ENCODE data around the gene PIP5K1B. TPM values are rescaled to one million over a fixed set of nuclear protein-coding genes. Genes with fewer than 3 reads are reported as not detected.

PIP5K1B gene
- total RNA-seq, 4 donors from 2014 or later, result 0.63 to 1.6 (median 0.98) TPM

- no peak for TF ChIP-seq POLR2A (IDR thresholded peaks at IDR 0.05)
- TF ChIP-seq CTCF (IDR thresholded peaks at IDR 0.05), result no peak
- no peaks in the 10 kb centered on the region for H3K27me3 ChIP-seq
- H3K36me3 ChIP-seq, result no peaks in the 10 kb centered on the region
- no peak for DNase-seq
- WGBS, 2 donors, result 89 to 90% methylated on average over 8 of the region's 8 CpGs
- H3K4me3 ChIP-seq (replicated peaks in 1 of 3), result no peak overlapping the region
- H3K4me1 ChIP-seq, result peaks cover 9 to 10% of the 10 kb centered on the region in 2 donors
- no peak overlapping the region for H3K27ac ChIP-seq
- intact Hi-C loops (cut with DNase I), result no loop called here
- H3K9me3 ChIP-seq, result no peaks in the 10 kb centered on the region
Measured at GRCh38 chr9:68709291-68710110, 4.5 kb downstream of the PIP5K1B start.

GRCh38 chr9:68710111-68710471 is 5.1 kb downstream of the PIP5K1B start:
- Histone ChIP-seq H3K36me3 (no peaks in the 10 kb centered on the region), H3K27ac (no peak overlapping the region), H3K4me1 (peaks cover 5 to 7% of the 10 kb centered on the region in 2 donors), H3K9me3 (no peaks in the 10 kb centered on the region), H3K4me3 (replicated peaks in 1 of 3) (no peak overlapping the region), H3K27me3 (no peaks in the 10 kb centered on the region)
- intact Hi-C loops (cut with DNase I), result no loop called here
- no peak for TF ChIP-seq CTCF (IDR thresholded peaks at IDR 0.05)
- WGBS, 2 donors, result 90 to 94% methylated on average over 1 of the region's 1 CpG
- no peak for DNase-seq

- 59 to 60% methylated on average over 2 of the region's 2 CpGs for WGBS, 2 donors
- Histone ChIP-seq H3K27ac (no peak overlapping the region), H3K27me3 (no peaks in the 10 kb centered on the region), H3K9me3 (no peaks in the 10 kb centered on the region), H3K4me1 (peaks cover 0 to under 1% of the 10 kb centered on the region in 2 donors), H3K4me3 (replicated peaks in 1 of 3) (no peak overlapping the region), H3K36me3 (no peaks in the 10 kb centered on the region)
- intact Hi-C loops (cut with DNase I), result no loop called here
- DNase-seq, result no peak
- TF ChIP-seq POLR2A (IDR thresholded peaks at IDR 0.05) (no peak), CTCF (IDR thresholded peaks at IDR 0.05) (no peak)
Measured at GRCh38 chr9:68711281-68711680, 6.2 kb downstream of the PIP5K1B start.

- Histone ChIP-seq H3K4me1 (no peaks in the 10 kb centered on the region), H3K4me3 (replicated peaks in 1 of 3) (no peak overlapping the region), H3K36me3 (no peaks in the 10 kb centered on the region), H3K9me3 (no peaks in the 10 kb centered on the region), H3K27me3 (no peaks in the 10 kb centered on the region), H3K27ac (no peak overlapping the region)
- WGBS, 2 donors, result 87 to 88% methylated on average over 5 of the region's 5 CpGs
- DNase-seq, result no peak
- no peak for TF ChIP-seq POLR2A (IDR thresholded peaks at IDR 0.05)
- intact Hi-C loops (cut with DNase I), result no loop called here
Measured at GRCh38 chr9:68711932-68712331, 6.9 kb downstream of the PIP5K1B start.

GRCh38 chr9:68714416-68715180 is 9.6 kb downstream of the PIP5K1B start:
- TF ChIP-seq POLR2A (IDR thresholded peaks at IDR 0.05), result no peak
- no peak for TF ChIP-seq CTCF (IDR thresholded peaks at IDR 0.05)

More at GRCh38 chr9:68714416-68715180, 9.6 kb downstream of the PIP5K1B start:
- Histone ChIP-seq H3K4me1 (no peaks in the 10 kb centered on the region), H3K27ac (no peak overlapping the region), H3K9me3 (no peaks in the 10 kb centered on the region), H3K4me3 (replicated peaks in 1 of 3) (no peak overlapping the region), H3K36me3 (no peaks in the 10 kb centered on the region), H3K27me3 (no peaks in the 10 kb centered on the region)
- DNase-seq, result no peak
- intact Hi-C loops (cut with DNase I), result no loop called here
- WGBS, 2 donors, result 80 to 85% methylated on average over 4 of the region's 4 CpGs
